Muscle layer of colon (tissue), 2 donors: ENCODE measurements around the gene FGF14.

ENCODE experiments used
- H3K27ac ChIP-seq: one replicate; pipeline ENCODE4 v1.7.0; 2013; ENCODE audit warnings: low read depth, mild to moderate bottlenecking, low read length, moderate library complexity
- H3K27me3 ChIP-seq, 2 donors: one replicate each; pipeline ENCODE4 v1.7.0; 2013; ENCODE audit warnings: low read length in 2 of 2, mild to moderate bottlenecking in 2 of 2; ENCODE audit not compliant: insufficient read depth in 2 of 2, control insufficient read depth in 1 of 2
- H3K36me3 ChIP-seq: one replicate; pipeline ENCODE4 v1.7.0; 2013; ENCODE audit warnings: mild to moderate bottlenecking, low read length; ENCODE audit not compliant: insufficient read depth
- H3K4me1 ChIP-seq: one replicate; pipeline ENCODE4 v1.7.0; 2013; ENCODE audit warnings: mild to moderate bottlenecking, low read length; ENCODE audit not compliant: insufficient read depth
- H3K4me3 ChIP-seq, 2 donors: one replicate each; pipeline ENCODE4 v1.7.0; 2013; ENCODE audit warnings: low read length in 2 of 2, low read depth in 1 of 2, mild to moderate bottlenecking in 1 of 2, moderate library complexity in 1 of 2
- H3K9ac ChIP-seq: one replicate; pipeline ENCODE4 v1.7.0; 2013; ENCODE audit warnings: low read length
- H3K9me3 ChIP-seq: one replicate; pipeline ENCODE4 v1.7.0; 2013; ENCODE audit warnings: mild to moderate bottlenecking, low read length
- donor health status: abdominal sarcoma.
- donor health status: Adenocarcinoma of cecum.

Gene FGF14

DNA sequence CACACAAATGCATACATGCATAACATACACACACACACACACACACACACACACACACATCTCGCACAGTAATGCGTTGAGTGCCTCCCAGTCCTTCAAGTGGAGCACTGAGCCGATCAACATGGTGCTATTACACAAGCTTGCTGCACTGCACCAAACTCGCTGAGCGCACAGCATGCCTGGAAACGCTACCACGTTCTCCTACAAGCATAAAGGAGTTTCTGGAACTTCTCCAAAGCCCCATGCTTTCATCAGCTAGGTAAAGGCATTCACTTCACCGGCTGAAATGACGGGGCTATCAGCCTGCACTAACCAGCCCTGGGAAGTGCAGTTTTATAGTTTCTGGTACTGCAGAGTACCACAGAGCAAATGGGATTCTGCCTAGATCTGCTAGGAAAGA, 92.7 kb downstream of the FGF14 start:
- Histone ChIP-seq H3K4me3 (no peak overlapping the region), H3K4me1 (peaks cover 8% of the 10 kb centered on the region)

GRCh38 chr13:102302534-102302933, 99.3 kb downstream of the FGF14 start:
- no peaks in the 10 kb centered on the region for H3K4me1 ChIP-seq
- no peaks in the 10 kb centered on the region for H3K36me3 ChIP-seq
- no peak overlapping the region for H3K4me3 ChIP-seq
- H3K9me3 ChIP-seq = no peaks in the 10 kb centered on the region
- no peaks in the 10 kb centered on the region for H3K27me3 ChIP-seq
- H3K27ac ChIP-seq = no peak overlapping the region
- no peak overlapping the region for H3K9ac ChIP-seq

More for the DNA sequence above, 92.7 kb downstream of the FGF14 start:
- Histone ChIP-seq H3K9ac (no peak overlapping the region), H3K9me3 (no peaks in the 10 kb centered on the region), H3K36me3 (no peaks in the 10 kb centered on the region), H3K27me3 (no peaks in the 10 kb centered on the region), H3K27ac (no peak overlapping the region)

DNA sequence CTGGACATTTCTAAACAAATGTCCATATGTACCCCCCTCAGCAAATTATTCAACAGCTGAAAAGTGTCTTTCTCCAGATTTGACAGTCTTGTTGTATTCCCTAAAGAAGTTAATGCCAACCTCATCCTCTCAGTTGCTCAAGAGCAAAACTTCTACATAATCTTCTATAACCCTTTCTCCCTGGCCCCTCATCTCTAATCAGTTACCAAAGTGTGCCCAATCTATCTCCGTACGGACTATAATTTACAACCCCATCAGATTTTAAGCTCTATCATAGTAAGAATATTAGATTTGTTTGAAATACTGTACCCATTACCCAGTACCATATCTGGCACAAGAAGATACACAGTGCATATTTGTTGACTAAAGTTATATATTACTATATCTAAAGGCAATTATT, 101.5 kb downstream of the FGF14 start:
- no peaks in the 10 kb centered on the region for H3K4me1 ChIP-seq
- no peak overlapping the region for H3K4me3 ChIP-seq
- H3K36me3 ChIP-seq = no peaks in the 10 kb centered on the region
- H3K27ac ChIP-seq = no peak overlapping the region
- no peaks in the 10 kb centered on the region for H3K9me3 ChIP-seq
- H3K27me3 ChIP-seq = no peaks in the 10 kb centered on the region
- H3K9ac ChIP-seq = no peak overlapping the region

DNA sequence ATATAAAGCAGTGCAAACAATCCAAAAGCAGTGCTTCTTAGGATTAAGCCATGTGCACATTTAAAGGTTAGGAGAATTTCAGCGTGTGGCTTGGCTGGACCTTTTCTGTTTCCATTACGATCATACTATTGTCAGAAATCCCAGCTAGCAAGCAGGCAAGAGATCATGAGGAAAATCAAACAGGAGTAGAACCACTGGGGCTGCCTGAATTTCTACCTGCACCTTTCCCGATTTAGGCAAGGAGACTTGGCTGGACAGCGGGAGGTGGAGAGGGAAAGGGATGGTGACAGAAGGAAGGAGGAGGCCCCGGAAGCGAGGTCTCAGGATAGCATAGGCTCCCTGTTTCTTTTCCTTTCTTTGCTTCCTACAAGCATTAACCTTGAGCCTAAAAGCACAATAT, 102.5 kb downstream of the FGF14 start:
- Histone ChIP-seq H3K36me3 (no peaks in the 10 kb centered on the region), H3K4me3 (no peak overlapping the region), H3K4me1 (no peaks in the 10 kb centered on the region), H3K27me3 (no peaks in the 10 kb centered on the region), H3K27ac (no peak overlapping the region), H3K9ac (no peak overlapping the region), H3K9me3 (no peaks in the 10 kb centered on the region)

- no peaks in the 10 kb centered on the region for H3K4me1 ChIP-seq
- H3K27me3 ChIP-seq = no peaks in the 10 kb centered on the region
- no peak overlapping the region for H3K27ac ChIP-seq
- no peaks in the 10 kb centered on the region for H3K36me3 ChIP-seq
- H3K4me3 ChIP-seq = no peak overlapping the region
- no peak overlapping the region for H3K9ac ChIP-seq
- no peaks in the 10 kb centered on the region for H3K9me3 ChIP-seq
Observed at GRCh38 chr13:102298051-102298450, 103.8 kb downstream of the FGF14 start.

DNA sequence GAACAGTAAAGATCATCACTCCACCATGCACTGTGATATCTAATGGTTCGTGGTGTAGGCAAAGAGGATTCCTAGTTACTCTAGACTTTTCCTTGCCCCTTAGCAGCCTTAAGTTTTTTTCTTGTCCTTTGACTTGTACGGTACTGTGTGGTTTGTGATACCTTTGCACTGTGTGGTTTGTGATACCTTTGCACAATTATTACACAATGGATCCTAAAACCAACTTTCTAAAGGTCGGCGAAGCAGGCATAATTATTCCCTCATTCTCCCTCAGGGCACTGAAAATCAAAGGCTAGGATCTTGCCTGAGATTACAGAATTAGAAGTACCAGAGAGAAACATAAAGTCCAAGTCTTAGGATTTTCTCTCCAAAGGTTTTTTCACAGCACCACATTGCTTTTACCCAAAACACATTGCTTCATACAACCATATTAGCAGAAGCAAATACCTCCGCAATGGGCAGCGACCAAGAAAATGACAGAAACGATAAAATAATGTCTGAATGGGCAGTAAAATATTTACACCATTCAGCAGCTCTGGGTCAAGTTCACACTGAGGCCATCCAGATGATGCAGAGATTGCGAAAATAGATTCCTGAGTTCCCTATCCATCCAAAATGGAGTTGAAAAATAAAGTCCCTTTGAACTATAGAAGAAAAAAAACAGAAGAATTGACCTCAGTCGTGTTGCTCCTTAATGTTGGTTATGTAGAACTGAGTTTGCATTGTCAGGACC, 106.4 kb downstream of the FGF14 start:
- Histone ChIP-seq H3K27ac (no peak overlapping the region), H3K36me3 (no peaks in the 10 kb centered on the region), H3K4me1 (no peaks in the 10 kb centered on the region), H3K4me3 (no peak overlapping the region), H3K9me3 (no peaks in the 10 kb centered on the region), H3K27me3 (no peaks in the 10 kb centered on the region), H3K9ac (no peak overlapping the region)

DNA sequence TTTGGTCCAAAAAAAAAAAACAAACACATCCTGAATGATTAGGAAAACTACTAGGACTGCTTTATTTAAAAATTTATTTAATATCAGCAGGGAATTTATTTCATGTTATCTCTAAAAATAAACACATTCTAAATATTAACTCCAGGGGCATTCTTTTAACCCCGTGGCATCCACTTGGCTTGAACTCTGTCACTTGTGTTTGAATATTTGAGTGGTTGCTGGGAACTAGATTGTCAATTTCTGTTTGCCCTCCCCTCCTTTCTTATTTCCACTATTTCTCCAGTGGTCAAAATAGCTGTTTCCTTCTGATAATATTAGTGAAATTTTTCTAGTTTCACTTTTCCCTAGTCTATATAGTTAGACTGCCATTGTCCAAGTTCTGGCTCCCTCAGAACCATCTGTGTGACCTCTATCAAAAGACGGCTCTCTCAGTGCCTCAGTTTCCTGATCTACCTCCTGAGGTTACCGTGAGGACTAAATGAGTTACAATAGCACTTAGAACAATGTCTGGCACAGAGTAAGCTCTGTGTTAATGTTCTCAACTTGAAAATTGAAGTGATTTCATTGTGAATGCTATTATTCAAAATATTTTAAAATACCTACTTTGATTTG, 107.3 kb downstream of the FGF14 start:
- H3K4me3 ChIP-seq = no peak overlapping the region
- no peaks in the 10 kb centered on the region for H3K27me3 ChIP-seq
- H3K27ac ChIP-seq = no peak overlapping the region
- no peak overlapping the region for H3K9ac ChIP-seq
- no peaks in the 10 kb centered on the region for H3K9me3 ChIP-seq
- H3K4me1 ChIP-seq = no peaks in the 10 kb centered on the region
- H3K36me3 ChIP-seq = no peaks in the 10 kb centered on the region

DNA sequence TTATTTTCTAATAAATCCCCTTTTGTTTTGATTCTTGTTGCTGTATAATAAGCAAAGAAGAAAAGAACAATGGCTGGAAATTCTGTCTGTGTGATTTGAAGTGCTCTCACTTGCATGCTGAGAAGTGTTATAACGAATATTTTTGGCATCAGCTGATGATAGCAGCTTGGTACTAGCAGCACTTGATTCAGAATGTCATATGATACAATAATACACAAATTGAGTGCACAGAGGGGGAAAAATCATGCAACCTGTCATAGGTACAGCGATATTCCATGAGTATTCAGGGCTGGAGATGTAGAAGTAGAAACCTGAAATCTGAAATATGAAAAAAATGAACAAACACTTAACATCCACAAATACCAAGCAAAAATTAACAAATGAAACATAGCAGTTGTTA, 108.1 kb downstream of the FGF14 start:
- Histone ChIP-seq H3K36me3 (no peaks in the 10 kb centered on the region), H3K27ac (no peak overlapping the region), H3K27me3 (no peaks in the 10 kb centered on the region), H3K4me1 (no peaks in the 10 kb centered on the region), H3K9ac (no peak overlapping the region), H3K9me3 (no peaks in the 10 kb centered on the region), H3K4me3 (no peak overlapping the region)

- Histone ChIP-seq H3K4me3 (no peak overlapping the region), H3K36me3 (no peaks in the 10 kb centered on the region), H3K27me3 (no peaks in the 10 kb centered on the region), H3K9me3 (no peaks in the 10 kb centered on the region), H3K4me1 (no peaks in the 10 kb centered on the region), H3K27ac (no peak overlapping the region), H3K9ac (no peak overlapping the region)
Observed at GRCh38 chr13:102291587-102292218, 110.1 kb downstream of the FGF14 start.

DNA sequence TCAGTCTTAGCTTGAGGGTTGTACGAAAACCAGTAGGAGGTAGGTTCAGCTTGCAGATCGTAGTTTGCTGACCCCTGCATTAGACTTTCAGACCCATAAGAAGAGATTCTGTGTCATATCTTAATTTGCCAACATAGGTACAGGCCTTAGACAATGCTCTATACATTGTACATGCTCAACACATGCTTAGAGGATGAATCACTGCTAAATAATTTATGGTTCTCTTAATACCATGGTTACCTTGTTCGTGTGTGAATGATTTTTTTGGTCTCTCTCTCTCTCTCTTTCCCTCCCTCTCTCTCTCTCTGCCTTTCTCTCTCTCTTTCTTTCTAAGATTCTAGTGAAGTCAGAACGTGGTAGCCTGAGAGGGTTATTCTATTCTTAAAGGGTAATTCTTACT, 112.2 kb downstream of the FGF14 start:
- Histone ChIP-seq H3K9ac (no peak overlapping the region), H3K36me3 (no peaks in the 10 kb centered on the region), H3K4me3 (no peak overlapping the region), H3K27ac (no peak overlapping the region), H3K4me1 (no peaks in the 10 kb centered on the region), H3K9me3 (no peaks in the 10 kb centered on the region), H3K27me3 (no peaks in the 10 kb centered on the region)

- Histone ChIP-seq H3K36me3 (no peaks in the 10 kb centered on the region), H3K27ac (no peak overlapping the region), H3K4me3 (no peak overlapping the region), H3K9me3 (no peaks in the 10 kb centered on the region), H3K9ac (no peak overlapping the region), H3K27me3 (no peaks in the 10 kb centered on the region), H3K4me1 (no peaks in the 10 kb centered on the region)
Observed at GRCh38 chr13:102286326-102286725, 115.5 kb downstream of the FGF14 start.
